Measurements from ENCODE around the gene NOTCH2. TPM values are rescaled to one million over a fixed set of nuclear protein-coding genes. Genes with fewer than 3 reads are reported as not detected.
A peak's percentile ranks its signal among the peaks of the same experiment; 100 is the strongest.
"Not testable (repeated sequence)": the region's sequence is repeated elsewhere in the genome, so short reads cannot be mapped to it uniquely, and the experiment has no call there.

Gene NOTCH2
- total and polyA plus RNA-seq, 3 experiments from 2014 or later = 24.7 to 53.9 (median 47.1) TPM

GRCh38 chr1:120014978-120015377 lies 54.5 kb downstream of the NOTCH2 start:
- H3K9me3 ChIP-seq (ENCODE audit: low read length); H3K4me1 ChIP-seq (ENCODE audit: insufficient read depth, low read length); H3K4me1 Mint-ChIP-seq; H3K27ac Mint-ChIP-seq; H3K27ac ChIP-seq (ENCODE audit: low read depth, low read length); H3K4me3 Mint-ChIP-seq; H3K36me3 ChIP-seq (ENCODE audit: insufficient read depth, low read length); H3K27me3 ChIP-seq (ENCODE audit: insufficient read depth, low read length, poor library complexity, severe bottlenecking); H3K4me3 ChIP-seq (ENCODE audit: low read length); H3K9me3 Mint-ChIP-seq; H3K36me3 Mint-ChIP-seq; H3K27me3 Mint-ChIP-seq; CTCF ChIA-PET; DNase-seq; POLR2A ChIA-PET: not testable (repeated sequence)

DNA sequence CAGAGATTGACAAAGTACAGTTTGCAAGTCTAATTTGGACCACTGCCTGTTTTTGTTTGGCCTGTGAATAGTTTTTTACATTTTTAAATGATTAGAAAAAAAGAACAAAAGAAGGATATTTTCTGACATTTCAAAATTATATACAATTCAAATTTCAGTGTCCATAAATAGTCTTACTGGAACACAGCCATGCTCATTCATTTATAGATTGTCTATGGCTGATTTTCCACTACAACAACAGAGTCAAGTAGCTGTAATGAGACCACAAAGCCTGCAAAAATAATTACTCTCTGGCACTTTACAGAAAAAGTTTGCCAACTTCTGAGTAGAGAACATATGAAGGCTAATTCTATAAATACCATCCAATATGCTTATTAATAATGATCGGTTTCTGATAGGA lies 61.1 kb downstream of the NOTCH2 start:
- H3K36me3 ChIP-seq (ENCODE audit: insufficient read depth, low read length); H3K4me1 Mint-ChIP-seq; H3K4me1 ChIP-seq (ENCODE audit: insufficient read depth, low read length); H3K9me3 ChIP-seq (ENCODE audit: low read length); DNase-seq; POLR2A ChIA-PET; H3K9me3 Mint-ChIP-seq; H3K27me3 ChIP-seq (ENCODE audit: insufficient read depth, low read length, poor library complexity, severe bottlenecking); H3K27me3 Mint-ChIP-seq; H3K4me3 Mint-ChIP-seq; H3K36me3 Mint-ChIP-seq; H3K4me3 ChIP-seq (ENCODE audit: low read length); H3K27ac Mint-ChIP-seq; CTCF ChIA-PET; H3K27ac ChIP-seq (ENCODE audit: low read depth, low read length): not testable (repeated sequence)

- H3K4me3 ChIP-seq (ENCODE audit: low read length); H3K4me1 Mint-ChIP-seq; POLR2A ChIA-PET; H3K9me3 ChIP-seq (ENCODE audit: low read length); H3K27ac Mint-ChIP-seq; H3K27ac ChIP-seq (ENCODE audit: low read depth, low read length); H3K4me1 ChIP-seq (ENCODE audit: insufficient read depth, low read length); H3K27me3 Mint-ChIP-seq; H3K36me3 Mint-ChIP-seq; H3K27me3 ChIP-seq (ENCODE audit: insufficient read depth, low read length, poor library complexity, severe bottlenecking); H3K4me3 Mint-ChIP-seq; CTCF ChIA-PET; DNase-seq; H3K9me3 Mint-ChIP-seq; H3K36me3 ChIP-seq (ENCODE audit: insufficient read depth, low read length): not testable (repeated sequence)
Measured at GRCh38 chr1:120007850-120008249, 61.6 kb downstream of the NOTCH2 start.

- POLR2A ChIA-PET; H3K4me3 ChIP-seq (ENCODE audit: low read length); H3K9me3 Mint-ChIP-seq; H3K27me3 ChIP-seq (ENCODE audit: insufficient read depth, low read length, poor library complexity, severe bottlenecking); H3K4me1 Mint-ChIP-seq; H3K4me3 Mint-ChIP-seq; H3K27ac ChIP-seq (ENCODE audit: low read depth, low read length); H3K4me1 ChIP-seq (ENCODE audit: insufficient read depth, low read length); H3K27me3 Mint-ChIP-seq; CTCF ChIA-PET; H3K36me3 ChIP-seq (ENCODE audit: insufficient read depth, low read length); DNase-seq; H3K9me3 ChIP-seq (ENCODE audit: low read length): not testable (repeated sequence)
- peak overlapping the region in 1 of 8 donors; percentile 72 for H3K27ac Mint-ChIP-seq
- H3K36me3 Mint-ChIP-seq = peaks cover 4 to 14% (median 6%) of the 10 kb centered on the region in 3 donors
Measured at GRCh38 chr1:120001035-120001434, 68.4 kb downstream of the NOTCH2 start.

DNA sequence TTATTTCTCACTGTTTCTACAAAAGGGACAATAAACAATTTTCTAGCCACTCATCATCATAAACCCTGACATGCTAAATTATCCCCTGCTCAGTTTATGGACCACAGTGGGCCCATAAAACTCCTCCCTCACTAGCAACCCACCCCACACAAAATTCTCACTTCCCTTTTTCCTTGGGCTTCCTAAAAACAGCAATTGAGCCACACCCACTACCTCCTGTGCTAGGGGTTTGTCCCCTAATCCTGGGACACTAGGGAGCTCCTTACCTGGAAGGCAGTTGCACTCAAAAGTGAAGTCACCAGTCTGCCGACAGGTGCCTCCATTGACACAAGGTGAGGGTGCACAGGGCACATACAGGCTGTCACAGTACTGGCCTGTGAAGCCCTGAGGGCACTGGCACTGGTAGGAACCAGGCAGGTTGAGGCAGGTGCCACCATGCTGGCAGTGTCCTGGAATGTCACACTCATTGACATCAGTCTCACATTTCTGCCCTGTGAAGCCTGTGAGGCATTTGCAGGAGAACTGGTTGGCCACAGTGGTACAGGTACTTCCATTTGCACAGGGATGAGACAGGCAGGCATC lies 72.6 kb downstream of the NOTCH2 start:
- H3K4me3 ChIP-seq (ENCODE audit: low read length); DNase-seq; H3K27ac ChIP-seq (ENCODE audit: low read depth, low read length); H3K4me1 Mint-ChIP-seq; H3K27me3 ChIP-seq (ENCODE audit: insufficient read depth, low read length, poor library complexity, severe bottlenecking); POLR2A ChIA-PET; H3K36me3 Mint-ChIP-seq; H3K36me3 ChIP-seq (ENCODE audit: insufficient read depth, low read length); H3K27me3 Mint-ChIP-seq; CTCF ChIA-PET; H3K9me3 ChIP-seq (ENCODE audit: low read length); H3K9me3 Mint-ChIP-seq; H3K4me3 Mint-ChIP-seq; H3K4me1 ChIP-seq (ENCODE audit: insufficient read depth, low read length): not testable (repeated sequence)
- H3K27ac Mint-ChIP-seq = peak overlapping the region in 2 of 8 donors; percentile 68 to 89

DNA sequence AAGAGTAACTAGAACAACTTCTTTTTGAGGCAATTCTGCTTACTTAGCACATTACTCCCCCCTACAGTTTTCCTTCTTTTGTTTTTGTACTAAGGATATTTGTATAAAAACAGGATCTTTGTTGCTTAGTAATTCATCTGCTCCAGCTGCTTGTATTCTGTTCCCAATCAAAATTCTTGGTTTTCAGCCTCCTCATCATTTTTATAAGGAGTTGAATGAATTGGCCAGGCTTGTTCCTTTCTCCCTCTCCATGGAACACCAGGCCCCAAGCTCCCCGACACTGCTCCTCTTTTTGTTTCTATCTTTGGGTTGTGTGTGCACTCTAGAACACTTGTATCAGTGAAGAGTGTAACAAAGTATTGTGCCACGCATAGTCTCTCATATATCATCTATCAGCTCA lies 73.5 kb downstream of the NOTCH2 start:
- H3K36me3 ChIP-seq (ENCODE audit: insufficient read depth, low read length); H3K27me3 Mint-ChIP-seq; CTCF ChIA-PET; H3K27ac Mint-ChIP-seq; H3K4me1 ChIP-seq (ENCODE audit: insufficient read depth, low read length); H3K9me3 Mint-ChIP-seq; H3K27me3 ChIP-seq (ENCODE audit: insufficient read depth, low read length, poor library complexity, severe bottlenecking); H3K4me1 Mint-ChIP-seq; H3K4me3 ChIP-seq (ENCODE audit: low read length); H3K4me3 Mint-ChIP-seq; H3K9me3 ChIP-seq (ENCODE audit: low read length); DNase-seq; POLR2A ChIA-PET; H3K36me3 Mint-ChIP-seq; H3K27ac ChIP-seq (ENCODE audit: low read depth, low read length): not testable (repeated sequence)

- Histone ChIP-seq H3K27ac (ENCODE audit: low read depth, low read length) (no peak overlapping the region), H3K4me1 (ENCODE audit: insufficient read depth, low read length) (peaks cover 11% of the 10 kb centered on the region), H3K9me3 (ENCODE audit: low read length) (no peaks in the 10 kb centered on the region), H3K27me3 (ENCODE audit: insufficient read depth, low read length, poor library complexity, severe bottlenecking) (no peaks in the 10 kb centered on the region), H3K4me3 (ENCODE audit: low read length) (no peak overlapping the region), H3K36me3 (ENCODE audit: insufficient read depth, low read length) (peaks cover 8% of the 10 kb centered on the region)
- Mint-ChIP-seq H3K27ac (peak overlapping the region; percentile 27 to 68 (median 56)), H3K4me1 (peaks cover 25 to 38% (median 33%) of the 10 kb centered on the region in 3 donors), H3K4me3 (peak overlapping the region in 5 of 7 donors; percentile 0 to 33 (median 12)), H3K9me3 (no peaks in the 10 kb centered on the region), H3K36me3 (peaks cover 7 to 29% (median 25%) of the 10 kb centered on the region in 3 donors), H3K27me3 (no peaks in the 10 kb centered on the region)
- ChIA-PET POLR2A (no interaction called here), CTCF (no interaction called here)
- no peak for DNase-seq
Measured at GRCh38 chr1:119988306-119989062, 81.0 kb downstream of the NOTCH2 start.

GRCh38 chr1:119987686-119988085 lies 81.8 kb downstream of the NOTCH2 start:
- peaks cover 7 to 32% (median 25%) of the 10 kb centered on the region in 3 donors for H3K36me3 Mint-ChIP-seq
- no peaks in the 10 kb centered on the region for H3K27me3 ChIP-seq (ENCODE audit: insufficient read depth, low read length, poor library complexity, severe bottlenecking)
- H3K4me1 Mint-ChIP-seq = peaks cover 25 to 38% (median 33%) of the 10 kb centered on the region in 3 donors
- ChIA-PET POLR2A (no interaction called here), CTCF (interaction anchor here (1.3 kb wide), 1 partner anchor 19 kb away, joined by 7 read pairs; no protein-coding TSS in a partner anchor)
- H3K9me3 ChIP-seq (ENCODE audit: low read length) = no peaks in the 10 kb centered on the region
- peak overlapping the region; percentile 12 to 68 (median 56) for H3K27ac Mint-ChIP-seq
- no peak overlapping the region for H3K27ac ChIP-seq (ENCODE audit: low read depth, low read length)
- H3K36me3 ChIP-seq (ENCODE audit: insufficient read depth, low read length) = peaks cover 8% of the 10 kb centered on the region
- H3K27me3 Mint-ChIP-seq = no peaks in the 10 kb centered on the region
- no peak for DNase-seq
- H3K4me1 ChIP-seq (ENCODE audit: insufficient read depth, low read length) = peaks cover 11% of the 10 kb centered on the region
- no peak overlapping the region for H3K4me3 ChIP-seq (ENCODE audit: low read length)
- H3K9me3 Mint-ChIP-seq = no peaks in the 10 kb centered on the region
- peak overlapping the region in 5 of 7 donors; percentile 0 to 59 (median 21) for H3K4me3 Mint-ChIP-seq

Measured in CD8-positive, alpha-beta memory T cell (primary cell).